WTC11 (cell line): Measurements from ENCODE around the gene ODAD3. TPM values are rescaled to one million over a fixed set of nuclear protein-coding genes. Genes with fewer than 3 reads are reported as not detected.
"Not testable (repeated sequence)": the region's sequence is repeated elsewhere in the genome, so short reads cannot be mapped to it uniquely, and the experiment has no call there.

Experiments
- ATAC-seq: fragments of 200-7000 bp; cut with Tn5 transposase; 2 replicates; pipeline ENCODE4 v1.10.0; 2021; ENCODE audit warnings: mild to moderate bottlenecking, moderate library complexity
- CTCF ChIA-PET: fragments of 300-600 bp; sonication (Branson Sonifier 250); formaldehyde crosslinking; loops from one replicate; lab custom pipeline; 2021; ENCODE audit warnings: antibody characterized with exemption; lab: Charles Lee
- POLR2A ChIA-PET: fragments of 350-600 bp; sonication (Branson Sonifier 250); formaldehyde crosslinking; loops from one replicate; lab custom pipeline; 2021; ENCODE audit warnings: antibody characterized with exemption; lab: Charles Lee
- DNase-seq: peaks from one replicate; pipeline ENCODE4 v3.0.0; 2021; ENCODE audit warnings: low spot score
- H3K27ac Mint-ChIP-seq: 2 replicates; pipeline ENCODE4 v1.8.0; 2021; ENCODE audit warnings: mixed read lengths
- H3K27me3 Mint-ChIP-seq: 2 replicates; pipeline ENCODE4 v1.8.0; 2021; ENCODE audit warnings: low read depth, mild to moderate bottlenecking, moderate library complexity, mixed read lengths
- H3K36me3 Mint-ChIP-seq: 2 replicates; pipeline ENCODE4 v1.8.0; 2021; ENCODE audit warnings: mixed read lengths
- H3K4me1 Mint-ChIP-seq: 2 replicates; pipeline ENCODE4 v1.8.0; 2022; ENCODE audit warnings: mixed read lengths
- H3K4me3 Mint-ChIP-seq: 2 replicates; pipeline ENCODE4 v1.8.0; 2021; ENCODE audit warnings: mild to moderate bottlenecking, moderate library complexity, mixed read lengths
- H3K9me3 Mint-ChIP-seq: 2 replicates; pipeline ENCODE4 v1.8.0; 2021; ENCODE audit warnings: mixed read lengths
- E2F1 ChIP-seq: sonication (generic); formaldehyde crosslinking; IDR thresholded peaks from 2 replicates; pipeline ENCODE4 v1.8.0; 2022; ENCODE audit warnings: mild to moderate bottlenecking, missing genetic modification reagents
- EMX1 ChIP-seq: fragments of 250-450 bp; sonication (Bioruptor Pico); IDR thresholded peaks from 2 replicates; pipeline ENCODE4 v1.8.0; 2021; ENCODE audit warnings: mild to moderate bottlenecking
- ESRRA ChIP-seq: sonication (generic); formaldehyde crosslinking; IDR thresholded peaks from 2 replicates; pipeline ENCODE4 v1.8.1; 2022; ENCODE audit warnings: mild to moderate bottlenecking, missing genetic modification reagents, borderline replicate concordance
- FOXK1 ChIP-seq: sonication (generic); formaldehyde crosslinking; IDR thresholded peaks from 2 replicates; pipeline ENCODE4 v1.8.0; 2022; ENCODE audit warnings: mild to moderate bottlenecking, moderate library complexity, missing genetic modification reagents
- GTF2I ChIP-seq: fragments of 250-450 bp; sonication (Bioruptor Pico); conservative IDR thresholded peaks from 2 replicates; pipeline ENCODE4 v1.4.0; 2021; ENCODE audit warnings: mild to moderate bottlenecking
- NR2C2 ChIP-seq: sonication (generic); formaldehyde crosslinking; IDR thresholded peaks from 2 replicates; pipeline ENCODE4 v1.8.0; 2022; ENCODE audit warnings: mild to moderate bottlenecking, missing genetic modification reagents
- OVOL2 ChIP-seq: fragments of 250-450 bp; sonication (Bioruptor Pico); IDR thresholded peaks from 2 replicates; pipeline ENCODE4 v1.9.0; 2021; ENCODE audit warnings: mild to moderate bottlenecking, borderline replicate concordance
- TP53 ChIP-seq: sonication (generic); formaldehyde crosslinking; IDR thresholded peaks from 2 replicates; pipeline ENCODE4 v1.8.1; 2023; ENCODE audit warnings: mild to moderate bottlenecking, missing genetic modification reagents
- ZNF416 ChIP-seq: fragments of 250-450 bp; sonication (Bioruptor Pico); IDR thresholded peaks from 2 replicates; pipeline ENCODE4 v1.9.0; 2021; ENCODE audit warnings: mild to moderate bottlenecking, inconsistent platforms
- total RNA-seq: library from RNA; stranded (reverse); gene quantifications from 3 replicates; pipeline ENCODE4 v1.2.3, GENCODE V29; 2021
- TF ChIP-seq, protein P1 (sequence below): sonication (generic); formaldehyde crosslinking; IDR thresholded peaks from 2 replicates; pipeline ENCODE4 v1.8.0; 2022; ENCODE audit warnings: mild to moderate bottlenecking, missing genetic modification reagents
- TF ChIP-seq, protein P2 (sequence below): fragments of 250-450 bp; sonication (Bioruptor Pico); IDR thresholded peaks from 2 replicates; pipeline ENCODE4 v1.8.0; 2021; ENCODE audit warnings: mild to moderate bottlenecking
- TF ChIP-seq, protein P3 (sequence below): sonication (generic); formaldehyde crosslinking; IDR thresholded peaks from 2 replicates; pipeline ENCODE4 v1.8.1; 2022; ENCODE audit warnings: missing genetic modification reagents, borderline replicate concordance
- TF ChIP-seq, protein P4 (sequence below): sonication (generic); formaldehyde crosslinking; IDR thresholded peaks from 2 replicates; pipeline ENCODE4 v1.8.1; 2022; ENCODE audit warnings: mild to moderate bottlenecking, moderate library complexity, missing genetic modification reagents
- TF ChIP-seq, protein P5 (sequence below): fragments of 200-600 bp; IDR thresholded peaks from 2 replicates; pipeline ENCODE4 v1.8.0; 2022; ENCODE audit warnings: antibody characterized with exemption

The ODAD3 gene
- total RNA-seq, 1 experiment from 2014 or later: 4.1 TPM

DNA sequence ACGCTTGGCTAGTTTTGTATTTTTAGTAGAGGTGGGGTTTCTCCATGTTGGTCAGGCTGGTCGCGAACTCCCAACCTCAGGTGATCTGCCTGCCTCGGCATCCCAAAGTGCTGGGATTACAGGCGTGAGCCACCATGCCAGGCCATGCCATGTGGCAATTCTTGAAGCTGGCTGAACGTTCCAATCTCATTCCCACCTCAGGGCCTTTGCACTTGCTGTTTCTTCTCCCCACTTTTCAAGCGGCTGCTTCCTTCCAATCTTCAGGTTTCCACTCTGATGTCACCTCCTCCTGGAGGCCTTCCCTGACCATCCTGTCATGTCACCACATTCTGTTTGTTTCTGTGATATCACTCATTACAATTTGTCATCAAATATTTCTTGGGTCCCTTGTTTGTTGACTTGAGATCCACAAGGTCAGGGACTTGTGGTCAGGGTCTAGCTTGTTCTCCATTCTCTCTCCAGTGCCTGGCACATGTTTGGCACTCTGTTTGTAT lies 55.0 kb downstream of the ODAD3 start:
- Mint-ChIP-seq H3K27me3 (peaks cover 3% of the 10 kb centered on the region; the same call in 1 of the 2 replicates), H3K4me1 (peaks cover 38% of the 10 kb centered on the region), H3K4me3 (peak overlapping the region; percentile 91), H3K27ac (peak overlapping the region; percentile 100)
- POLR2A ChIA-PET: interaction anchor here (0.6 to 5.9 kb wide), 2 partner anchors 41 to 101 kb away, joined by 3 to 115 read pairs; partner anchors contain the start of gene RGL3
- no peak for ATAC-seq
- TF ChIP-seq E2F1 (CRISPR knock-in tag) (no peak), OVOL2 (no peak), TP53 (CRISPR knock-in tag) (no peak), FOXK1 (no peak), GTF2I (no peak), NR2C2 (no peak), ESRRA (CRISPR knock-in tag) (no peak)
- TF ChIP-seq, protein P1, sequence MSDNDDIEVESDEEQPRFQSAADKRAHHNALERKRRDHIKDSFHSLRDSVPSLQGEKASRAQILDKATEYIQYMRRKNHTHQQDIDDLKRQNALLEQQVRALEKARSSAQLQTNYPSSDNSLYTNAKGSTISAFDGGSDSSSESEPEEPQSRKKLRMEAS (CRISPR knock-in tag): no peak
- TF ChIP-seq, protein P2, sequence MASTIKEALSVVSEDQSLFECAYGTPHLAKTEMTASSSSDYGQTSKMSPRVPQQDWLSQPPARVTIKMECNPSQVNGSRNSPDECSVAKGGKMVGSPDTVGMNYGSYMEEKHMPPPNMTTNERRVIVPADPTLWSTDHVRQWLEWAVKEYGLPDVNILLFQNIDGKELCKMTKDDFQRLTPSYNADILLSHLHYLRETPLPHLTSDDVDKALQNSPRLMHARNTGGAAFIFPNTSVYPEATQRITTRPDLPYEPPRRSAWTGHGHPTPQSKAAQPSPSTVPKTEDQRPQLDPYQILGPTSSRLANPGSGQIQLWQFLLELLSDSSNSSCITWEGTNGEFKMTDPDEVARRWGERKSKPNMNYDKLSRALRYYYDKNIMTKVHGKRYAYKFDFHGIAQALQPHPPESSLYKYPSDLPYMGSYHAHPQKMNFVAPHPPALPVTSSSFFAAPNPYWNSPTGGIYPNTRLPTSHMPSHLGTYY: no peak
- TF ChIP-seq, all 79 proteins: peak for 0
- CTCF ChIA-PET: interaction anchor here (1.2 to 5.3 kb wide), 8 partner anchors 12 to 102 kb away, joined by 3 to 308 read pairs (median 33); partner anchors contain the start of genes ELAVL3, ODAD3, PRKCSH and RGL3
- peaks cover 3% of the 10 kb centered on the region; the same call in 1 of the 2 replicates for H3K9me3 Mint-ChIP-seq
- no peak for DNase-seq
- peaks cover 10% of the 10 kb centered on the region for H3K36me3 Mint-ChIP-seq

- not testable (repeated sequence) for H3K27ac Mint-ChIP-seq, DNase-seq, H3K9me3 Mint-ChIP-seq, H3K36me3 Mint-ChIP-seq, H3K27me3 Mint-ChIP-seq, ATAC-seq
- peaks cover 35% of the 10 kb centered on the region for H3K4me1 Mint-ChIP-seq
- CTCF ChIA-PET: interaction anchor here (0.7 to 3.3 kb wide), 5 partner anchors 12 to 103 kb away, joined by 3 to 52 read pairs (median 30); partner anchors contain the start of gene ELAVL3
- POLR2A ChIA-PET: interaction anchor here (5.9 kb wide), 1 partner anchor 41 kb away, joined by 115 read pairs; the partner anchor contains the start of gene RGL3
- H3K4me3 Mint-ChIP-seq: peak overlapping the region; percentile 91; the same call in 1 of the 2 replicates
These were observed 55.6 kb downstream of the ODAD3 start for GRCh38 chr19:11379269-11379845.

GRCh38 chr19:11378319-11379189 lies 56.4 kb downstream of the ODAD3 start:
- H3K36me3 Mint-ChIP-seq: peaks cover 10% of the 10 kb centered on the region
- H3K4me3 Mint-ChIP-seq: no peak overlapping the region
- H3K4me1 Mint-ChIP-seq: peaks cover 35% of the 10 kb centered on the region
- no peak for TF ChIP-seq ZNF416 (CRISPR knock-in tag)
- TF ChIP-seq EMX1 (CRISPR knock-in tag): no peak
- TF ChIP-seq, protein P3, sequence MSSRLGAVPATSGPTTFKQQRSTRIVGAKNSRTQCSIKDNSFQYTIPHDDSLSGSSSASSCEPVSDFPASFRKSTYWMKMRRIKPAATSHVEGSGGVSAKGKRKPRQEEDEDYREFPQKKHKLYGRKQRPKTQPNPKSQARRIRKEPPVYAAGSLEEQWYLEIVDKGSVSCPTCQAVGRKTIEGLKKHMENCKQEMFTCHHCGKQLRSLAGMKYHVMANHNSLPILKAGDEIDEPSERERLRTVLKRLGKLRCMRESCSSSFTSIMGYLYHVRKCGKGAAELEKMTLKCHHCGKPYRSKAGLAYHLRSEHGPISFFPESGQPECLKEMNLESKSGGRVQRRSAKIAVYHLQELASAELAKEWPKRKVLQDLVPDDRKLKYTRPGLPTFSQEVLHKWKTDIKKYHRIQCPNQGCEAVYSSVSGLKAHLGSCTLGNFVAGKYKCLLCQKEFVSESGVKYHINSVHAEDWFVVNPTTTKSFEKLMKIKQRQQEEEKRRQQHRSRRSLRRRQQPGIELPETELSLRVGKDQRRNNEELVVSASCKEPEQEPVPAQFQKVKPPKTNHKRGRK (CRISPR knock-in tag): no peak
- TF ChIP-seq, protein P4, sequence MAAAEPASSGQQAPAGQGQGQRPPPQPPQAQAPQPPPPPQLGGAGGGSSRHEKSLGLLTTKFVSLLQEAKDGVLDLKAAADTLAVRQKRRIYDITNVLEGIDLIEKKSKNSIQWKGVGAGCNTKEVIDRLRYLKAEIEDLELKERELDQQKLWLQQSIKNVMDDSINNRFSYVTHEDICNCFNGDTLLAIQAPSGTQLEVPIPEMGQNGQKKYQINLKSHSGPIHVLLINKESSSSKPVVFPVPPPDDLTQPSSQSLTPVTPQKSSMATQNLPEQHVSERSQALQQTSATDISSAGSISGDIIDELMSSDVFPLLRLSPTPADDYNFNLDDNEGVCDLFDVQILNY (CRISPR knock-in tag): no peak
- TF ChIP-seq, protein P5, sequence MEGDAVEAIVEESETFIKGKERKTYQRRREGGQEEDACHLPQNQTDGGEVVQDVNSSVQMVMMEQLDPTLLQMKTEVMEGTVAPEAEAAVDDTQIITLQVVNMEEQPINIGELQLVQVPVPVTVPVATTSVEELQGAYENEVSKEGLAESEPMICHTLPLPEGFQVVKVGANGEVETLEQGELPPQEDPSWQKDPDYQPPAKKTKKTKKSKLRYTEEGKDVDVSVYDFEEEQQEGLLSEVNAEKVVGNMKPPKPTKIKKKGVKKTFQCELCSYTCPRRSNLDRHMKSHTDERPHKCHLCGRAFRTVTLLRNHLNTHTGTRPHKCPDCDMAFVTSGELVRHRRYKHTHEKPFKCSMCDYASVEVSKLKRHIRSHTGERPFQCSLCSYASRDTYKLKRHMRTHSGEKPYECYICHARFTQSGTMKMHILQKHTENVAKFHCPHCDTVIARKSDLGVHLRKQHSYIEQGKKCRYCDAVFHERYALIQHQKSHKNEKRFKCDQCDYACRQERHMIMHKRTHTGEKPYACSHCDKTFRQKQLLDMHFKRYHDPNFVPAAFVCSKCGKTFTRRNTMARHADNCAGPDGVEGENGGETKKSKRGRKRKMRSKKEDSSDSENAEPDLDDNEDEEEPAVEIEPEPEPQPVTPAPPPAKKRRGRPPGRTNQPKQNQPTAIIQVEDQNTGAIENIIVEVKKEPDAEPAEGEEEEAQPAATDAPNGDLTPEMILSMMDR: peak; percentile 33; the same call in 1 of the 2 replicates
- CTCF ChIA-PET: interaction anchor here (0.7 to 4.6 kb wide), 3 partner anchors 15 to 104 kb away, joined by 3 to 59 read pairs (median 3); no protein-coding TSS in a partner anchor
- ATAC-seq (no peak), DNase-seq (peak; percentile 77)
- H3K27me3 Mint-ChIP-seq: peaks cover 3% of the 10 kb centered on the region; the same call in 1 of the 2 replicates
- 0 out of 2 replicates have a peak overlapping the region, but pooled peaks have one; percentile 57 for H3K27ac Mint-ChIP-seq
- peaks cover 3% of the 10 kb centered on the region; the same call in 1 of the 2 replicates for H3K9me3 Mint-ChIP-seq
- POLR2A ChIA-PET: no interaction called here
